Thyroid gland (tissue), 4 donors: ENCODE results near the gene KLRC4. TPM values are rescaled to one million over a fixed set of nuclear protein-coding genes. Genes with fewer than 3 reads are reported as not detected.

Experiments used
- DNase-seq, 2 donors: peaks; one replicate each; pipeline ENCODE4 v3.0.0-alpha.2; 2019
- H3K27ac ChIP-seq, 3 donors: fragments of 200-600 bp; sonication (generic); 1 replicate in 2 of 3; 2 replicates in 1 of 3; pipeline ENCODE4 v1.5.1; 2016 to 2019; ENCODE audit warnings: mild to moderate bottlenecking in 1 of 3, moderate library complexity in 1 of 3
- H3K27me3 ChIP-seq: fragments of 200-600 bp; sonication (generic); one replicate; pipeline ENCODE4 v1.5.1; 2019
- H3K36me3 ChIP-seq, 2 donors: fragments of 200-600 bp; sonication (generic); one replicate each; pipeline ENCODE4 v1.5.1; 2016 to 2019
- H3K4me1 ChIP-seq, 2 donors: fragments of 200-600 bp; sonication (generic); one replicate each; pipeline ENCODE4 v1.5.1; 2017 to 2019
- H3K4me3 ChIP-seq, 3 donors: fragments of 200-600 bp; sonication (generic); replicated peaks in 1 of 3; 1 replicate in 2 of 3; 2 replicates in 1 of 3; pipeline ENCODE4 v1.5.1; 2016; ENCODE audit warnings: mild to moderate bottlenecking in 1 of 3
- H3K9me3 ChIP-seq: fragments of 200-600 bp; sonication (generic); one replicate; pipeline ENCODE4 v1.5.1; 2017
- POLR2A ChIP-seq, 2 donors: fragments of 450-650 bp; IDR thresholded peaks; one replicate each; pipeline ENCODE4 v1.6.1; 2017; ENCODE audit warnings: antibody characterized with exemption in 2 of 2, mild to moderate bottlenecking in 2 of 2, moderate library complexity in 1 of 2
- WGBS, 2 donors: methylation state at CpG; one replicate each; pipeline ENCODE4 v1.1.5; 2017; 5-methylcytosine and 5-hydroxymethylcytosine counted together
- intact Hi-C: fragments of 100-400 bp; cut with DNase I; formaldehyde crosslinking; loops from one replicate; pipeline ENCODE4 v1.15.1; 2023
- total RNA-seq, 4 donors: library from RNA; depleted of rRNA; stranded (reverse); fragments of >200 nt; gene quantifications; one replicate each; pipeline ENCODE4 v1.2.3, GENCODE V29; 2016
- TF ChIP-seq, protein P1 (sequence below), 6 experiments: fragments of 200-600 bp in 3 of 6; fragments of 450-650 bp in 3 of 6; sonication (generic) in 3 of 6; IDR thresholded peaks; one replicate each; pipeline ENCODE4 v1.5.1; 2016 to 2019; ENCODE audit warnings: antibody characterized with exemption in 6 of 6, mild to moderate bottlenecking in 2 of 6, inconsistent platforms in 1 of 6, moderate library complexity in 1 of 6

KLRC4 gene
- total RNA-seq, 4 donors from 2014 or later: 2.4 TPM; not detected in 3

DNA sequence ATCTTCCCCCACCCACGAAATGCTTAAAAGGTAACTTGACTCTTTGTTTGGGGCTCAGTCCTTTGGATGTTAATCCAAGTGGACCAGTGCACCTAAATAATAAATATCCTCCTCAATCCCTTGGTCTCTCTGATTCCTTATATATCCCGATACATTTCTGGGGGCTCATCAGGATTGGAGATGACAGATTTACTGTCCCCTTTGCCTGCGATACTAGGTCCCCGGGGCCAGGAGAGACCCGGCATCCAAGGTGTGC is 46.0 kb downstream of the KLRC4 start:
- no peaks in the 10 kb centered on the region for H3K36me3 ChIP-seq
- no peaks in the 10 kb centered on the region for H3K27me3 ChIP-seq
- H3K9me3 ChIP-seq: no peaks in the 10 kb centered on the region
- TF ChIP-seq POLR2A (IDR thresholded peaks at IDR 0.05): no peak
- TF ChIP-seq, protein P1, sequence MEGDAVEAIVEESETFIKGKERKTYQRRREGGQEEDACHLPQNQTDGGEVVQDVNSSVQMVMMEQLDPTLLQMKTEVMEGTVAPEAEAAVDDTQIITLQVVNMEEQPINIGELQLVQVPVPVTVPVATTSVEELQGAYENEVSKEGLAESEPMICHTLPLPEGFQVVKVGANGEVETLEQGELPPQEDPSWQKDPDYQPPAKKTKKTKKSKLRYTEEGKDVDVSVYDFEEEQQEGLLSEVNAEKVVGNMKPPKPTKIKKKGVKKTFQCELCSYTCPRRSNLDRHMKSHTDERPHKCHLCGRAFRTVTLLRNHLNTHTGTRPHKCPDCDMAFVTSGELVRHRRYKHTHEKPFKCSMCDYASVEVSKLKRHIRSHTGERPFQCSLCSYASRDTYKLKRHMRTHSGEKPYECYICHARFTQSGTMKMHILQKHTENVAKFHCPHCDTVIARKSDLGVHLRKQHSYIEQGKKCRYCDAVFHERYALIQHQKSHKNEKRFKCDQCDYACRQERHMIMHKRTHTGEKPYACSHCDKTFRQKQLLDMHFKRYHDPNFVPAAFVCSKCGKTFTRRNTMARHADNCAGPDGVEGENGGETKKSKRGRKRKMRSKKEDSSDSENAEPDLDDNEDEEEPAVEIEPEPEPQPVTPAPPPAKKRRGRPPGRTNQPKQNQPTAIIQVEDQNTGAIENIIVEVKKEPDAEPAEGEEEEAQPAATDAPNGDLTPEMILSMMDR (IDR thresholded peaks at IDR 0.05): no peak
- no peak for DNase-seq
- WGBS, 2 donors: 78 to 87% methylated on average over 5 of the region's 5 CpGs
- H3K4me1 ChIP-seq: peaks cover 18 to 20% of the 10 kb centered on the region in 2 donors
- peak overlapping the region in 2 of 3 donors; percentile 94 to 99 for H3K27ac ChIP-seq
- intact Hi-C loops: no loop called here
- H3K4me3 ChIP-seq: no peak overlapping the region

DNA sequence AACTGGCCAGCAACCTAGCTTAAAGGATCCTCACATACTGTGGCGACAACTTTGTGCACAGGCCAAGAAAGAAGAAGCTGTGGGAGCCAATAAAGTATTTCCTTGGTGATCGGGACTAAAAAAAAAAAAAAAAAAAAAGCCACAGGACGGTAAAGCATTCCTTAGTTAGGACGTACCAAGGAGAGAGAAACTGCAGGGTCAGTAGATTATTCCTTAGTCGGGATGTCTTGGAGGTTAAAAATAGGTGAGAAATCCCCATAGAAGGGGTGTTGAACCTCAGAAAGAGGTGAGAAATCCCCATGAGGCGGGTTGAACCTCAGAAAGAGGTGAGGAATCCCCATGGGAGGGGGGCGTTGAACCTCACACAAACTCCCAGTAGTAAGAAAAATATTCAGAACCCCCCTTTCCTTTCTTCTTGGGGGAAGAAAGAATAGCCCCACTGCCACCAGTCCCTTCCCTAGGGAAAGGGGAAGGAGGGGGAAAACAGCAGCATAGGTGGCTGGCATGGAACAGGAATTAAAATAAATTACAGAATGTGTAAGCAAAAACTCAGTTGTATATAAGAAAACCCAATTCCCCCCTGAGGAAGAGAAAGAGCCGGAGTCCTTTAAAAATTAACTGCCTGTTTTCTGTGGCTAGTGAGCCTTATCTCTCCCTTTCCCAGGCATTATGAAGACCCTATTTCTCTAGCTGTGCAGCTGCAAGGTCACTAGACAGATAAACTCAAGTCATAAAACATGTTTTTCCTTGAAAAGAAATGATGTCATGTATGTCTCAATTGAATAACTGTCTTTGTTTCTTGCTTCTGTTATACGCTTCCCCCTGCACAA is 46.5 kb downstream of the KLRC4 start:
- DNase-seq: no peak
- intact Hi-C loops: no loop called here
- WGBS, 2 donors: 72 to 76% methylated on average over 9 of the region's 9 CpGs
- Histone ChIP-seq H3K4me1 (peaks cover 18 to 20% of the 10 kb centered on the region in 2 donors), H3K27ac (peak overlapping the region in 1 of 3 donors; percentile 18), H3K27me3 (no peaks in the 10 kb centered on the region), H3K4me3 (no peak overlapping the region), H3K9me3 (no peaks in the 10 kb centered on the region), H3K36me3 (no peaks in the 10 kb centered on the region)
- TF ChIP-seq, protein P1 (IDR thresholded peaks at IDR 0.05): no peak
- no peak for TF ChIP-seq POLR2A (IDR thresholded peaks at IDR 0.05)

DNA sequence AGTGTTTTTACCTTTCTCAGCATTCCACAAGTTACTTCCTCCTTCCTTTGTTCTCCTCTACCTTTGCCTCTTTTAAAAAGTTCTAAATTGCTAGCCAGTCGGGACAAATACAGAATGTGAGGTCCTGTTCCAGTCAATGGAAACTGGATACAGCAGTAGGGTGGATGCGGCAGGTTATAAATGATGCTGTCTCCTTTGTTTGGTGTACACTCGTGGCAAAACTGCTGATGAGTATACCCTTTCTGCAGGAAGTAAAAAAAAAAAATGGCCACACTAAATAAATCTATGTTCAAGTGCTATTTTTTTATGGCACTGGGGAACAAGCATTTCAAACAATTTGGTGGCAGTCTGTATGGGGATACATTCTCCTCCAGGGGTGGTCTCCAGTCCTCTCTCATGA is 47.2 kb downstream of the KLRC4 start:
- intact Hi-C loops: no loop called here
- no peak overlapping the region for H3K27ac ChIP-seq
- WGBS, 2 donors: 74 to 87% methylated on average over 3 of the region's 3 CpGs
- no peaks in the 10 kb centered on the region for H3K27me3 ChIP-seq
- TF ChIP-seq, protein P1 (IDR thresholded peaks at IDR 0.05): no peak
- no peak for TF ChIP-seq POLR2A (IDR thresholded peaks at IDR 0.05)
- no peaks in the 10 kb centered on the region for H3K36me3 ChIP-seq
- H3K4me3 ChIP-seq: no peak overlapping the region
- DNase-seq: no peak
- no peaks in the 10 kb centered on the region for H3K9me3 ChIP-seq
- H3K4me1 ChIP-seq: peaks cover 18 to 20% of the 10 kb centered on the region in 2 donors

DNA sequence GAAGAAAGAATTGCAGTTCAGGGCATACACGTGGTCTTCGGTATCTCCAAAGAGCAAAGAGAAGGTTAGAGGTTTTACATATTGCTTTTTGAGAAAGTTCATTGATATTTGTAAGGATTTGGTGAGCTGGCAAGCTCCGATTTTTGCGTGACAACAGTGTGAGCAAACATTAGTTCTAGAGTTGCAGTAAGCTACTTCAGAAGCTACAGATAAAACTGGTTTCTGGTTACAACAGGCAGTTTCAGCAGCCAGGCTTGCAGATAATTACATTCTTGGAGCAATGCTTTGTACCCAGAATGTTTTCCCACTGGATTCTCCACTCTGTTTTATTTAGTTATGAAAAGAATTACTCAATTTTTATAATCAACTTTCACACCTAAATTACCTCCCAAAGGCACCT is 47.9 kb downstream of the KLRC4 start:
- intact Hi-C loops: no loop called here
- no peak overlapping the region for H3K4me3 ChIP-seq
- H3K4me1 ChIP-seq: peaks cover 15 to 18% of the 10 kb centered on the region in 2 donors
- H3K36me3 ChIP-seq: no peaks in the 10 kb centered on the region
- H3K27ac ChIP-seq: no peak overlapping the region
- no peak for TF ChIP-seq POLR2A (IDR thresholded peaks at IDR 0.05)
- TF ChIP-seq, protein P1 (IDR thresholded peaks at IDR 0.05): no peak
- no peaks in the 10 kb centered on the region for H3K27me3 ChIP-seq
- no peaks in the 10 kb centered on the region for H3K9me3 ChIP-seq
- no peak for DNase-seq
- WGBS, 2 donors: 69 to 72% methylated on average over 4 of the region's 4 CpGs

DNA sequence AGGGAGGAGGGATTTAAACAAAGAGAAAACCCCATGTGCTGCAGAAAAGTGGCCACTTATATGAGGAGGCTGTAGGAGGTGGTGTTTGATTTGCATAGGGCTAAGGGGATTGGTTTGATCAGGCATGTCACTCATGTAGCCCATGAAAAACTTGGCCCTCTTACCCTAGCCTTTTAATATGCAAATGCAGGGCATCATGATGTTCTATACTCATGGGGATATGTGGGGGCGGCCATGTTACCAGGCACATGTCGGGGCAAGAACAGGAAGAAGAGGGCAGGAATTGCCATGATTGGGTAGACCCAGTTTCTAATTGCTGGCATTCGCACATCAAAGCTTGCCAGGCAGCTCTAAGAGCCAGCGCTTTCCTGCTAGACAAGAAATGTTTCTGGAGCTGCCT is 48.5 kb downstream of the KLRC4 start:
- 90 to 95% methylated on average over 4 of the region's 4 CpGs for WGBS, 2 donors
- Histone ChIP-seq H3K4me1 (peaks cover 10 to 12% of the 10 kb centered on the region in 2 donors), H3K9me3 (no peaks in the 10 kb centered on the region), H3K36me3 (no peaks in the 10 kb centered on the region), H3K27ac (no peak overlapping the region), H3K4me3 (no peak overlapping the region), H3K27me3 (no peaks in the 10 kb centered on the region)
- DNase-seq: no peak
- TF ChIP-seq, protein P1 (IDR thresholded peaks at IDR 0.05): no peak
- TF ChIP-seq POLR2A (IDR thresholded peaks at IDR 0.05): no peak
- intact Hi-C loops: no loop called here
